Measurements from ENCODE around the gene MCCC1. TPM values are rescaled to one million over a fixed set of nuclear protein-coding genes. Genes with fewer than 3 reads are reported as not detected.
A peak's percentile ranks its signal among the peaks of the same experiment; 100 is the strongest.

MCCC1 gene
- total and polyA plus RNA-seq, 10 of the 15 experiments (the other 5 are each of a cell fraction or from before 2014, with no cell fraction given) = 35.0 to 71.7 (median 47.0) TPM

GRCh38 chr3:182980204-182981037 lies 118.9 kb downstream of the MCCC1 start, which contains the start of gene DCUN1D1 (continued):
- no peak for TF ChIP-seq ETV6 (conservative IDR thresholded peaks at IDR 0.05 in 1 of 2, IDR thresholded peaks at IDR 0.05 in 1 of 2; ENCODE audit: borderline replicate concordance in 1 of 2, low read depth in 1 of 2)
- no peak for TF ChIP-seq TBL1XR1 (IDR thresholded peaks at IDR 0.05; ENCODE audit: low read depth, low read length)
- TF ChIP-seq ZZZ3 (IDR thresholded peaks at IDR 0.05; ENCODE audit: control insufficient read depth, insufficient read length, low read depth) = no peak
- no peak for TF ChIP-seq GABPA (IDR thresholded peaks at IDR 0.05; ENCODE audit: low read depth)
- no peak for TF ChIP-seq ZBED1 (IDR thresholded peaks at IDR 0.05; ENCODE audit: borderline replicate concordance)
- peak; percentile 71; the same call in 1 of the 2 replicates for TF ChIP-seq LARP7 (IDR thresholded peaks at IDR 0.05)
- TF ChIP-seq MYC (IDR thresholded peaks at IDR 0.05; ENCODE audit: insufficient read depth, insufficient read length, insufficient replicate concordance, low read length, severe bottlenecking) = no peak
- no peak for TF ChIP-seq FOS (IDR thresholded peaks at IDR 0.05; ENCODE audit: borderline replicate concordance, extremely low read depth, insufficient read length)
- no peak for TF ChIP-seq RAD21 (IDR thresholded peaks at IDR 0.05; ENCODE audit: insufficient read depth, low read depth, low read length)
- peak; percentile 84 for TF ChIP-seq YY1 (IDR thresholded peaks at IDR 0.05; ENCODE audit: low read depth, low read length)
- TF ChIP-seq PAX5 (IDR thresholded peaks at IDR 0.05; ENCODE audit: borderline replicate concordance, low read depth, low read length) = no peak
- TF ChIP-seq SMARCA5 (IDR thresholded peaks at IDR 0.05) = peak; percentile 47; the same call in 1 of the 2 replicates
- TF ChIP-seq, protein P1, sequence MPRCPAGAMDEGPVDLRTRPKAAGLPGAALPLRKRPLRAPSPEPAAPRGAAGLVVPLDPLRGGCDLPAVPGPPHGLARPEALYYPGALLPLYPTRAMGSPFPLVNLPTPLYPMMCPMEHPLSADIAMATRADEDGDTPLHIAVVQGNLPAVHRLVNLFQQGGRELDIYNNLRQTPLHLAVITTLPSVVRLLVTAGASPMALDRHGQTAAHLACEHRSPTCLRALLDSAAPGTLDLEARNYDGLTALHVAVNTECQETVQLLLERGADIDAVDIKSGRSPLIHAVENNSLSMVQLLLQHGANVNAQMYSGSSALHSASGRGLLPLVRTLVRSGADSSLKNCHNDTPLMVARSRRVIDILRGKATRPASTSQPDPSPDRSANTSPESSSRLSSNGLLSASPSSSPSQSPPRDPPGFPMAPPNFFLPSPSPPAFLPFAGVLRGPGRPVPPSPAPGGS (IDR thresholded peaks at IDR 0.05; ENCODE audit: borderline replicate concordance, insufficient read depth, low read depth, low read length, poor library complexity, severe bottlenecking) = no peak
- peak; percentile 17 for TF ChIP-seq SP1 (IDR thresholded peaks at IDR 0.05; ENCODE audit: low read depth, low read length)
- TF ChIP-seq NFXL1 (IDR thresholded peaks at IDR 0.05; ENCODE audit: borderline replicate concordance) = no peak
- TF ChIP-seq RUNX3 (IDR thresholded peaks at IDR 0.05; ENCODE audit: low read length) = no peak; the same call in 1 of the 2 replicates
- TF ChIP-seq MAX (IDR thresholded peaks at IDR 0.05; ENCODE audit: low read depth, low read length) = no peak
- TF ChIP-seq, protein P2, sequence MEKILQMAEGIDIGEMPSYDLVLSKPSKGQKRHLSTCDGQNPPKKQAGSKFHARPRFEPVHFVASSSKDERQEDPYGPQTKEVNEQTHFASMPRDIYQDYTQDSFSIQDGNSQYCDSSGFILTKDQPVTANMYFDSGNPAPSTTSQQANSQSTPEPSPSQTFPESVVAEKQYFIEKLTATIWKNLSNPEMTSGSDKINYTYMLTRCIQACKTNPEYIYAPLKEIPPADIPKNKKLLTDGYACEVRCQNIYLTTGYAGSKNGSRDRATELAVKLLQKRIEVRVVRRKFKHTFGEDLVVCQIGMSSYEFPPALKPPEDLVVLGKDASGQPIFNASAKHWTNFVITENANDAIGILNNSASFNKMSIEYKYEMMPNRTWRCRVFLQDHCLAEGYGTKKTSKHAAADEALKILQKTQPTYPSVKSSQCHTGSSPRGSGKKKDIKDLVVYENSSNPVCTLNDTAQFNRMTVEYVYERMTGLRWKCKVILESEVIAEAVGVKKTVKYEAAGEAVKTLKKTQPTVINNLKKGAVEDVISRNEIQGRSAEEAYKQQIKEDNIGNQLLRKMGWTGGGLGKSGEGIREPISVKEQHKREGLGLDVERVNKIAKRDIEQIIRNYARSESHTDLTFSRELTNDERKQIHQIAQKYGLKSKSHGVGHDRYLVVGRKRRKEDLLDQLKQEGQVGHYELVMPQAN (conservative IDR thresholded peaks at IDR 0.05) = no peak
- TF ChIP-seq IRF4 (IDR thresholded peaks at IDR 0.05; ENCODE audit: low read depth, low read length) = no peak
- TF ChIP-seq EGR1 (IDR thresholded peaks at IDR 0.05; ENCODE audit: borderline replicate concordance in 1 of 2, low read depth in 2 of 2, low read length in 2 of 2) = peak in 1 of 2 experiments; percentile 53; a peak in 1 of 3 replicates
- TF ChIP-seq, protein P3, sequence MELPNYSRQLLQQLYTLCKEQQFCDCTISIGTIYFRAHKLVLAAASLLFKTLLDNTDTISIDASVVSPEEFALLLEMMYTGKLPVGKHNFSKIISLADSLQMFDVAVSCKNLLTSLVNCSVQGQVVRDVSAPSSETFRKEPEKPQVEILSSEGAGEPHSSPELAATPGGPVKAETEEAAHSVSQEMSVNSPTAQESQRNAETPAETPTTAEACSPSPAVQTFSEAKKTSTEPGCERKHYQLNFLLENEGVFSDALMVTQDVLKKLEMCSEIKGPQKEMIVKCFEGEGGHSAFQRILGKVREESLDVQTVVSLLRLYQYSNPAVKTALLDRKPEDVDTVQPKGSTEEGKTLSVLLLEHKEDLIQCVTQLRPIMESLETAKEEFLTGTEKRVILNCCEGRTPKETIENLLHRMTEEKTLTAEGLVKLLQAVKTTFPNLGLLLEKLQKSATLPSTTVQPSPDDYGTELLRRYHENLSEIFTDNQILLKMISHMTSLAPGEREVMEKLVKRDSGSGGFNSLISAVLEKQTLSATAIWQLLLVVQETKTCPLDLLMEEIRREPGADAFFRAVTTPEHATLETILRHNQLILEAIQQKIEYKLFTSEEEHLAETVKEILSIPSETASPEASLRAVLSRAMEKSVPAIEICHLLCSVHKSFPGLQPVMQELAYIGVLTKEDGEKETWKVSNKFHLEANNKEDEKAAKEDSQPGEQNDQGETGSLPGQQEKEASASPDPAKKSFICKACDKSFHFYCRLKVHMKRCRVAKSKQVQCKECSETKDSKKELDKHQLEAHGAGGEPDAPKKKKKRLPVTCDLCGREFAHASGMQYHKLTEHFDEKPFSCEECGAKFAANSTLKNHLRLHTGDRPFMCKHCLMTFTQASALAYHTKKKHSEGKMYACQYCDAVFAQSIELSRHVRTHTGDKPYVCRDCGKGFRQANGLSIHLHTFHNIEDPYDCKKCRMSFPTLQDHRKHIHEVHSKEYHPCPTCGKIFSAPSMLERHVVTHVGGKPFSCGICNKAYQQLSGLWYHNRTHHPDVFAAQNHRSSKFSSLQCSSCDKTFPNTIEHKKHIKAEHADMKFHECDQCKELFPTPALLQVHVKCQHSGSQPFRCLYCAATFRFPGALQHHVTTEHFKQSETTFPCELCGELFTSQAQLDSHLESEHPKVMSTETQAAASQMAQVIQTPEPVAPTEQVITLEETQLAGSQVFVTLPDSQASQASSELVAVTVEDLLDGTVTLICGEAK (IDR thresholded peaks at IDR 0.05; ENCODE audit: borderline replicate concordance) = no peak

All from GM12878 (cell line).